GOT3 (cell line): ENCODE data around the gene SGO2.
A peak's percentile ranks its signal among the peaks of the same experiment; 100 is the strongest.
"Not testable (repeated sequence)": the region's sequence is repeated elsewhere in the genome, so short reads cannot be mapped to it uniquely, and the experiment has no call there.

Experiments used
- DNase-seq: peaks from one replicate; lab custom pipeline; 2025; ENCODE audit warnings: mixed read lengths; lab: John Stamatoyannopoulos, UW

SGO2 gene

DNA sequence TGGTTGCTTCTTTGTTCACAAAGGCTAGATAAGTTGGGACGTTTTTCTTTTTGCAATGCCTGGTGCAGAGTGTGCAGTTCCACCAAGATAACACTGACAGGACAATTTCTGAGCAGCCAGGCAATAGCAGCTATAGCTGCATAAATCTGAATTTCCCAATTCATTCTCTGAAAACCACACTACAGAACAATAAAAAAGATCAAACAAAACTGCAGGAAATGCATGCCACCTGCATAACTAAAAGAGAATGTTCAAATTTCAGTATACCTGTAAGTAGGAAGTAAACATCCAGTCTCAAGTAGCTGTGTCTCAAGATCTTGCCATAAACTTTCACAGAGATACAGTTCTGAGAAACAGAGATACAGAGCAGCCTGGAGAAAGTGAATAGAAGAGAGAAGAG, 10.9 kb upstream of the SGO2 start:
- DNase-seq = no peak

DNA sequence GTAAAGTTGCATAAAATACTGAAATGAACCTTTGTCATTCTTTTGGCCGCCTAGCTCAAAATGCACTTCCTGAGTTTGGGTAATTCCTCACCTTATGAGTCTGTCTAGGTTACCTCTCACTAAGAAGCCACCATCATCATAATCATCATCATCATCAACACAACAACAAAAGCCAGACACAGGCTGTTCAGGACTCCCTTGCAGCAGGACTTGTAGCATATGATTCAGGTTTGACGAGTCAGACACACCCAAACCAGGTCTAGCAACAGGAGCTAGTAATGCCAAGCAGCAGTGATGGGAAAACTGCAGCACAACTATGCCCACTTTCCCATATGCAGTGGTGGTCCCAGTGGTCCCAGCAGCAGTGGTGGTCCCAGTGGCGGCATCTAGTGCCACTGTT, 2.8 kb upstream of the SGO2 start:
- no peak for DNase-seq

DNA sequence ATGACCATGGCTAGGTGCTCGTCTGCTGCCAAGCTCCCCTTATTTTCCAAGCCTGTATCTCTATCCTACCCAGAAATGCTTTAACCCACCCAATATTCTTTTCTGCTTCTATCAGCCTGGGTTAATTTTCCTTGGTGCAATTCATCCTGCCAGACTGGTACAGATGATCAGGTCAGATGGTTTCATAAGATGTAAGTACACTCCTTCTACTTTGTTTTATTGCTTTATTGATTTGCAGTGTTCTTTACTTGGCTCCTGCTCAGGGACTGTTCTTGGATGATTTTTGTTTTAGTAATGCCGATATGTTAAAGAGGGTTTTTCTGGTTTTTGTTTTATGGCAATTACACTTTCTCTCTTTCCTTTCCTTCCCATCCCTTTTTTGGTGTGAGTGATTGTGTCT, 2.4 kb upstream of the SGO2 start:
- no peak for DNase-seq

DNA sequence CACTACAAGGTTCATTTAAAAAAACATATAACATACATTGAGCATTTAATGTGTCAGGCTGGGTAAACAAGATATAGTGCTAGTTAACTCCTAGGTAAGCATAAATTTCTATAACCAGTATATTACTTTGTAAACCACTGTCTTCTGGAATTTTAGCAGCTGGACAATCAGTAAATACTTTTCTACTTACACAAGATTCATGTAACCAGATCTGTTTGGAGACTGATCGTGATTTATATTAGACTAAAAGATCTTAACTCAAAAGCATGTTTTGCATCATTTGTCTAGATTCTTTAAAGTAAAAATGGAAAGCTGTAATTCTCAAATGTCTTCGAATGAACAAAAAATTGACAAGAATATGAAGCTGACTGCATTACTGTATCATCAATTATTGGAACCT, 941 bp upstream of the SGO2 start:
- DNase-seq = no peak

DNA sequence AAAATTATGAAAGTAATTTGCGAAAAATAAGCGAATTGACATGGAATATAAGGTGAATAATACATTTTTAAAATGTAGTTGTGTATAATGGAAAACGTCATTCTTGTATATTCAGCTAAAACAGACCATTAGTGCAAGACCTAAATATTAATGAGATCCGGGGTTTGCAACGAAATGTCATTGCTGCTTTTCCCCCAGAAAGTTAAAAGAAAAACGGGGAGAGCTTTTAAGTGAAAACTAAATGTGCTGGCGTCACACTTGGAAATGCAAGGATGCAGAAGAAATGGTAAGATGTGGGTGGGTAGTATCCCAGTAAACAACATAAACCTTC, 491 bp upstream of the SGO2 start:
- DNase-seq = no peak

DNA sequence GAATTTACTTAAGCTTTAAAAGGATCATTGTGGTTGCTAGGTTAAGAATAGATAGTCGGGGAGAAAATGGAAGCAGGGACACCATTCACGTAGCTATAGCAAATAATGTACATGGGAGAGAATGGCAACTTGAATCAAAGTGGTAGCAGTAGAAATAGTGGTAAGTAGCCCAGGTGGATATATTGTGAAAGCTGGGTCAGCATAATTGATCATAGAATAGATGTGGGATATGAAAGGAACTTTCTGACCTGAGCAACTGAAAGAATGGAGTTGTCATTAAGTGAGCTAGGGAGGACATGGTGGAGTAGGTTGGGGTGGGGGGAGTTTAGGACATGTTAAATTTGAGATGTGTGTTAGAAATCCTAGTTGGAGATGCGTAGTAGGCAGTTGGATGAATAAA, 2.2 kb downstream of the SGO2 start:
- DNase-seq = no peak

DNA sequence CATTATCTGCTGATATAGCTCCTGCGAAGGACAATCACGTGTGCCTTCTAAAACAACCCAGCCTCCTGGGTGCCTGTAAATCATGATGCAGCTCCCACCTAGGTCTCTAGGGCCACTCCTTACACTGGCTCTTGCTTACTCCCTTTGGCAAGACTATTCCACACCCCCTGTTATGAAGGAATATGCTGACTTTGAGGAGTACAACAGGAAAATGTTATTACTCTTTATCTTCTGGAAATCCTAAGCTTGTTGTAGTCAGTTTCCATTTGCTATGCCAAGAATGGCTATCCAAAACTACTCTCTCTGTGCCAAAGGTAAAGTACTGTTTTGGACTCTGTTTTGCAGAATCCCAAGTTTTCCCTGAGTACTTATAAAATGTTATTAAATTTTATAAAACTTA, 7.7 kb downstream of the SGO2 start:
- DNase-seq = no peak

DNA sequence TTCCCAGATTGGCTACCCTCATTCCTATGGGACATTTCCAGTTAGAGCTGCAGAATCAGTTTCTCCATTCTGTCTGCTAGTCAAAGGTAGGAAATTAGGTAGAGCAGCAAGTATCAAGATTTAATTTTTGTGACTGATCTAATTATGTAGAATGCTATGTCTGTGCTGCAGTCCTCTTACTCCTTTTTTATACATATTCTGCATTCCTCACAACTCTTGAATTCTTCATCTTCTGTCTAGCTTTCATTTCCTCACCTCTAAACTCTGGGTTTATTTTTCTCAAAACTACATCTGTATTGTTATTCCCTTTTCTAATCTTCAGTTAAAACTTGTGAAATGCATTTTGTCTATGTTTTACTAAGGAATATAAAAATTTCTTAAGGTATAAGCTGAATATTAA, 8.6 kb downstream of the SGO2 start:
- no peak for DNase-seq

DNA sequence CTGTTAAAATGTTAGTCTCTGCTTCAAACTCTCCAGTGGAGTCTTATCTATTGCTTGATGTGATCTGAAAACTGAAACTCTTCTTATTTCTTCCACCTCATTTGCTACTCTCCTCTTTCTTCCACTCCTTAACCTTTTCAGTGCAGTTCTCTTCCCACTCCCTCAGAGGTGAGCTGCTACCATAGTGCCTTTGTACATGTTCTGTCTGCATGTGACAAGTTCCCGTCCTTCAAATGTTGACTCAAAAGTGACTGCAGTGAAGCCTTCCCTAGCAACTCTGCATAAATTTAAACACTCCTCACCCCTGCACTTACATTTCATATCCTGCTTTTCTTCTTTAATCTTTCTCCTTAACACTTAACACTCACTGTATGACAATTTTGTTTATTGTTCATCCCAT, 12.1 kb downstream of the SGO2 start:
- DNase-seq = no peak

DNA sequence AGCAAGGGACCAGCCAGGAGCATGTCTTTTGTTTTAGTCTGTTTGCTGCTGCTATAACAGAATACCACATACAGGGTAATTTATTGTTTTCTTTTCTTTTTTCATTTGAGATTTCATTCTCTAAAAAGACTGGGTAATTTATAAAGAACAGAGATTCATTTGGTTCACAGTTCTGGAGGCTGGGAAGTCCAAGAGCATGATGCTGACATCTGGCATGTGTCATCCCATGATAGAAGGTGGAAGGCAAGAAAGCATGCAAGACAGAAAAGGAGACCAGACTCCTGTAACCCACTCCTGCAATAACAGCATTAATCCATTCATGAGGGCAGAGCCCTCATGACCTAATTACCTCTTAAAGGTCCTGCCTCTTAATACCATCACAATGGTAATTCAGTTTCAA, 14.8 kb downstream of the SGO2 start:
- DNase-seq = no peak

DNA sequence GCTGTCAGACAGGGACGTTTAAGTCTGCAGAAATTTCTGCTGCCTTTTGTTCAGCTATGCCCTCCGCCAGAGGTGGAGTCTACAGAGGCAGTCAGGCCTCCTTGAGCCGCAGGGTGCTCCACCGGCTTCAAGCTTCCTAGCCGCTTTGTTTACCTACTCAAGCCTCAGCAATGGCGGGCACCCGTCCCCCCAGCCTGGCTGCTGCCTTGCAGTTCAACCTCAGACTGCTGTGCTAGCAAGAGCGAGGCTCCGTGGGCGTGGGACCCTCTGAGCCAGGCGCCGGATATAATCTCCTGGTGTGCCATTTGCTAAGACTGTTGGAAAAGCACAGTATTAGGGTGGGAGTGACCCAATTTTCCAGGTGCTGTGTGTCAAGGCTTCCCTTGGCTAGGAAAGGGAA, 40.6 kb downstream of the SGO2 start:
- not testable (repeated sequence) for DNase-seq

DNA sequence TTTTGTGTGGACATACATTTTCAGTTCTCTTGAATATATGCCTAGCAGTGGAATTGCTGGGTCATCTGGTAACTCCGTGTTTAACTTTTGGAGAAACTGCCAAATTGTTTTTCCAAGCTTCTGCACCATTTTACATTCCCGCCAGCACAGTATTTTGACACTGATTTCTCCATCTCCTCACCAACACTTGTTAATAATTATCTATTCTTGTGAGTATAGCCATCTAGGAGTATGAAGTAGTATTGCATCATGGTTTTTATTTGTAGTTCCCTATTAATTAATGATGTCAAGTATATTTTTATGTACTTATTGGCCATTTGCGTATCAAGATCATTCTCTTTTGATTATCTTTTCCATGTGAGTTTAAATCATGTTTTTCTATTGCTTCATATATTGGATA, 41.9 kb downstream of the SGO2 start:
- DNase-seq = no peak

DNA sequence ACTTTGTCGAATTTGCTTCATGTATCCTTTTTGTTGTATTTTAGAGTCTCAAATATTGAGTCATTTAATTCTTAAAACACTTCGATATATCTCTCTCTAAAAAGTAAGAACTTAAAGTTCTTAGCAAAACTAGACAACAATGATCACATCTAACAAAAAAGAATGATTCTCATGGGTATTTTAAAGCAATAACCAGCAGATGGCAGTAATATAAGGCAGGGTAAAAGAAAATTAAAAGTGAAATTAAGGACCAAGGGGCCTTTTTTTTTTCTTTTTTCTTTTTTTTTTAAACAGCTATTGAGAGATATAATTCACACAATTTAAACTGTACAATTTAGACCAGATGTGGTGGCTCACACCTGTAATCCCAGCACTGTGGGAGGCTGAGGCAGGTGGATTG, 50.0 kb downstream of the SGO2 start:
- DNase-seq = no peak

DNA sequence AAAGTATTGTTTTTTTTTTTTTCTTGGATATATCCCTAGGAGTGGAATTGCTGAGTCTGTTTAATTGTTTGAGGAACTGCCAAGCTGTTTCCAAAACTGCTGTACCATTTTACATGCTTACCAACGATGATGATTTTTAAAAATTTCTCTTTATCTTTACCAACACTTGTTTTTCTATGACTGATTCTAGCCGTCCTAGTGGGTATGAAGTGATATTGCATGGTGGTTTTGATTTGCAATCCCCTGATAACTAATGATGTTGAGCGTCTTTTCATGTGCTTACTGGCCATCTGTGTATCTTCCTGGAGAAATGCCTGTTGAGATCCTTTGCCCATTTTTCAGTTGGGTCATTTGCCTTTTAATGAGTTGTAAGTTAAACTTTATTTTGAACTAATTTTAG, 51.0 kb downstream of the SGO2 start:
- DNase-seq = no peak

DNA sequence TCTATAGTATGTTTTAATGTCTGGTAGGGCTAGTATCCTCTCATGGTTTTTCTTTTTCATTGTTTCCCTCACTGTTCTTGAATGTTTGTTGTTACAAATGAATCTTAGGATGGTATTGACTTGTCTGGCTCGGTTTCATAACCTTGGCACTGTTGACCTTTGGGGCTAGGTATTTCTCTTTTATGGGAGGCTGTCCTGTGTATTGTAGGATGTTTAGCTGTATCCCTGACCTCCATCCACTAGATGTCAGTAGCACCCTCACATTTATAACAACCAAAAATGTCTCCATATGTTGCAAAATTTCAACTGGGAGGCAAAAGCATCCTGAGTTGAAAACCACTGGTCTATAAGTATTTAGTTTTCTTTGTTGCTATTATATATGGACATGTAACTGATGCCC, 52.8 kb downstream of the SGO2 start:
- peak; percentile 4 for DNase-seq

DNA sequence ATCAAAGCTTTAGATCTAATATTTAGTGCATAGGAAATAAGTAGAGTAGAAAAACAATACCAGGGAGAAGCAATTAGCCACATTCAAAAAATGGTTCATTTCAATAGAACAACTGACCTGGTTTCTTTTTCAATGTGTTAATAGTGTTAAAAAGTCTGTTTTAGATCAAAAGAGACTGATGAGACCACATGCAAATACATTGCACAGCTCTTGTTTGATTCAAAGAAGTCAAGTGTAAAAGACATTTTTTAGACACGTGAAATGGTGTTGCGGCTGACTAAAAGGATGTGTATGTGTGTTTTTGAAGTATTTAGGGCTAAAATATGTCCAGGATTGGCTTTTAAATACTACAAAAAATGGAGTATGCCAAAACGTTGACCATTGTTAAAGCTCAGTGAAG, 58.6 kb downstream of the SGO2 start:
- no peak for DNase-seq

DNA sequence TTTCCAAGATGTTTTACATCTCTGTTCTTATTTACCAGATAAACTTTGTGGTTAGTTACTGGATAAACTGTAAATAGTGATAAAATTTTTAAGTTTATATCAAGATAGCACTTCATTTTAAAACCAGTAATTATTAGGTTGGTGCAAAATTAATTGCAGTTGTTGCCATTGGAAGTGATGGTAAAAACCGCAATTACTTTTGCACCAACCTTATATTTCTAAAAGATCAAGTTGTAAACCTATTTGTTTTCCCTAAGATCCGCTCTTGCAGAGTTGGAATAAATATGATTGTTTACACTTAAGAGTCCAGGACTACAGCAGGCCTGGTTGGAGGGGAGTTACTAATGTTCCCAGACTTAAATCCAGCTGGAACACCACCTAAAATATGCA, 59.3 kb downstream of the SGO2 start:
- DNase-seq = no peak

DNA sequence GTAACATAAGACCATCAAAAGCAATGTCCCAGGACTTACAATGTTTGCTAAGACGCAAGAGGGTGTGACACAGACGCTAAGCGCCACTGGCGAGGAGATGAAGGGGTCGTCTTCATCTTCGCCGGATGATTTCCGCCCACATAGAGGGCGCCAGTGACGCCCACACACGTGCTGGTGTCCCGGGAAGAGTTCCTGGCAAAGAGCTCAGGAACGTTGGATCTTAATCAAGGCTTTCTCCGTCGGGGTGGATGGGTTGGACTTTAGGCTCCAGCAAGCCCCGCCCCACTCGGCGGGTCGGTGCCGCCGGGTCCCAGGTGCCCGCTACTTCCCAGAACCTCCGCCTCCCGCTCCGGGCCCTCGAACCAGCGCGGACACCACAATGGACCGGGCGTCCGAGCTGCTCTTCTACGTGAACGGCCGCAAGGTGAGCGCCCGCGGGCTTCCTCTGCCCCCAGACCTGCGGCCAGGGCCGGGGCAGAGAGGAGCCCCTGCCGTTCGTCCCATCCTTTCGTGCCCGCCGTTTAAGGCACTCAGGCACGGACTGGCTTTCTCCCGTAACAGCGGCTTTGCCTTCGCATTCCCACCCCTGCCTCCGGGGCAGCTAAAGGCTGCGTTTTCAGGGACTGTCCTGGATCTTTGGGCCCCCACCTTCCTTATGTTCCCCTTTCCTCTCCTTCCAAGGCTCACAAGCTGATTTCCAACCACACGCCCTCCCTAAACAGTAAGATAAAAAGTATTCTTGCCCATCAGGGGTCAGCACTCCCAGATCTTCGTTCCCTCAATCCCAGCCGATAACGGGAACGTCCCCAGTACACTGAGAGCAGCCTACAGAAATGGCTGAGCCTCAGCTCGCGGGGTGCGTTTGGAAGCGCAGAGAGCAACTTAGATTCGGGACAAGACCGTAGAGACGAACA, 60.0 kb downstream of the SGO2 start, which contains the start of gene AOX1:
Gene AOX1, plus strand, starts transcription at position 285 of the 914 bp plus-strand sequence. Its CDS starts 95 bp downstream, at position 380.
- no peak for DNase-seq

DNA sequence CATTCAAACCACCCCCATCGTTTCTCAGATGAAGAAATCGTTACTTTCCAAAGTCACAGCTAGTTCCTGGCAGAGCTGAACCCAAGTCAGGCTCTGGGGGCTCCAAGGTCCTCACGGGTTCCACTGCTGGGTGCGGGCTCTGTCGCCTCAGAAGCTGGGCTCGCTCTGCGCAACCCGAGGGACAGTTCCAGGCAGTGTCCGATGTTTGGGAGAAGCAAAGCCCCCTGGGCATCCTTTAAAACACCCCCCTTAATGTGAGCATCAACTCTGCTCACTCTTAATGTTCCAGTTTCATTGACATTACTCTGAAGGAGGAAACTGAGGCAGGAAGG, 60.6 kb downstream of the SGO2 start:
- DNase-seq = no peak

DNA sequence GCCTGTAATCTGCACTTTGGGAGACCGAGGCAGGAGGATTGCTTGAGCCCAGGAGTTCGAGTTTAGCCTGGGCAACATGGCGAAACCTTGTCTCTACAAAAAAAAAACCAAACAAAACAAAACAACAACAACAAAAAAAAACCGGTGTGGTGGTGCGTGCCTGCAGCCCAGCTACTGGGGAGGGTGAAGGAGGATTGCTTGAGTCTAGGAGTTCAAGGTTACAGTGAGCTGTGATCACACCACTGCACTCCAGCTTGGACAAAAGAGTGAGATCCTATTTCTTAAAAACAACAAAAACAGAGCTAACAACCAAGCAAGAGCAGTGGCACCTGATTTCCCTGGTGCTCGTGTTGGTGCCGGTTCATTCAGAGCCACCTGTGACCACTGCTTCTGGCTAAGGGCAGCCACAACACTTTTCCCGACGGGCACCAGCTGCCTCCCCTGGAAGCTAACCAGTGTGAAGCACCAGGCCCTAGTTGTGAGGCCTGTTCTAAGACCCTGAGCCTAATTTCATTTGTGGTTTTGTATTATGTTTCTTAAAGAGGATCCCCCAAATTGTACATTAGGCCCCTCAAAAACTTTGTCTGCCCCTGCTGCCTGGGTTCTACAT, 61.1 kb downstream of the SGO2 start:
- no peak for DNase-seq

DNA sequence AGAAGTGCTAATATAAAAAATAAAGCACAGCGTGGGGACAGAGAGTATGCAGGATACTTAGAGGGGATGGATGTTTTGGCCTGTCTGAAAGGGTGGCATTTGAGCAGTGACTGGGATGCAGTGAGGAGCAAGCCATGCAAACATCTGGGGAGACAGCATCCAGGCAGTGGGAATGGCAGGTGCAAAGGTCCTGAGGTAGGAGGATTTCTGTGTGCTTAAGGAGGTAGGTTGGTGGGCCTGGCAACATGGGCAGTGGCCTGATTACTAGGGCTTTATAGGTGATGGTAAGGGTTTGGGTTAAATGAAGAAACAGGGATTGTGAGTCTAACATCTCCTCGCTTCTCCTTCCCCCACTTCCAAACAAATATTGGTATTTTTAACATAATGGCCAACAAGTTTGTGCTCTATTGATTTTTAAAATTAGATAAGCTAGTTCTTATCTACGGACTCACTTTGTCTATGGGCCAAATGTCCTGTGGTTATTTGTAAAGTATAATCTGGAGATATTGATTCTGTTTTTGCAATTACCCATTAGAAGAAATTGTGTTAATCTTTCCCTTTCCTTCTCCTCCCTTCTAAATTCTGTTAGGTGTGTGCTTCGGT, 62.2 kb downstream of the SGO2 start:
- no peak for DNase-seq

DNA sequence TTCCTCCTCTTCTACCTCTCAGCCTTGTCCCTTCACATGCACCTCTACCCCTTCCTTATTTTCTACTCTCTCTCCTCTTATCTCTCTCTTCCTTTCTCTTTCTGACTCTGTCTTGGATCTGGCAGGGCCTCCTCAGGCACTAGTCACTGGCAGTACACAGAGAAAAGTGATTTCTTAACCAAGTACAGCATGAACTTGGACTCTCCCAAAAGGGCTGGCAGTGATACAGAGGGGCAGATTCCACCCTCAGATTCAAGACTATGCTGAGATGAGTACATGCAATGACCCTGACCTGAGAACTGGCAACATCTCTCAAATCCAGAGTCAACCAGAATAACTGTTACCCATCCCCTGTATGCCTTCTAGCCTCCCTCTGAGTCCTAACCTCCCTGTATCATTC, 64.1 kb downstream of the SGO2 start:
- no peak for DNase-seq

DNA sequence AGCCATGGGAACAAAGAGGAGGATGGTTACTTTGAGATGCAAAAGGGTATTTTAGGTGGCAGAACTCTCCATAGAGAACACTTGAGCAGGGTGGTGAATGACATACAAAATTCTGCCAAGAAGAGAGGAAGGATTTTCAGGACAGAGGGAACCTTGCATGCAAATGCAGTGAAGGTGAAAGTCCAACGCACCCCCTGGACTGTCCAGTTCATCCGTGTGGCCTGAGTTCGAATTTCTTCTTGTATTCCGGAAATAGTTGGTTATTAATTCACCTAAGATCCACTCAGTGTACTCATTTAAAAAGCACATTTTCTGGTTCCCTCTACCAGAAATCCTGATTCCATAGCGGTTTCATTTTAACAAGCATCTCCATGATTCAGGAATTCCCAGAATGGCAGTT, 65.3 kb downstream of the SGO2 start:
- no peak for DNase-seq
